Inflammatory macrophage treated with lipopolysaccharide for 4 hours (primary cell): Measurements from ENCODE around the gene SVBP.

Source experiments
- DNase-seq: peaks from one replicate; pipeline ENCODE4 v3.0.0-alpha.2; 2020

The SVBP gene

GRCh38 chr1:42797979-42798378 is 19.2 kb downstream of the SVBP start:
- no peak for DNase-seq

GRCh38 chr1:42797414-42797813 is 19.8 kb downstream of the SVBP start:
- DNase-seq, result no peak

GRCh38 chr1:42793824-42794223 is 23.4 kb downstream of the SVBP start:
- DNase-seq, result no peak

GRCh38 chr1:42788021-42788420 is 29.2 kb downstream of the SVBP start:
- no peak for DNase-seq

GRCh38 chr1:42786097-42786496 is 31.1 kb downstream of the SVBP start:
- DNase-seq, result no peak

- no peak for DNase-seq
These were observed 32.1 kb downstream of the SVBP start, which contains the start of gene TMEM269 for GRCh38 chr1:42784946-42785693. Gene TMEM269, plus strand, starts transcription at chr1:42784991. Its CDS starts 4,903 bp downstream, at chr1:42789894.

GRCh38 chr1:42784547-42784945 is 32.7 kb downstream of the SVBP start:
- no peak for DNase-seq

- no peak for DNase-seq
These were observed 34.1 kb downstream of the SVBP start for GRCh38 chr1:42783092-42783491.

- no peak for DNase-seq
These were observed 37.0 kb downstream of the SVBP start for GRCh38 chr1:42780176-42780575.

GRCh38 chr1:42779725-42780124 is 37.5 kb downstream of the SVBP start:
- no peak for DNase-seq

- peak; percentile 43 for DNase-seq
These were observed 39.3 kb downstream of the SVBP start for GRCh38 chr1:42777852-42778251.

- no peak for DNase-seq
These were observed 40.7 kb downstream of the SVBP start for GRCh38 chr1:42776502-42776901.

GRCh38 chr1:42774928-42775526 is 42.2 kb downstream of the SVBP start:
- DNase-seq, result peak; percentile 58

GRCh38 chr1:42773420-42773819 is 43.8 kb downstream of the SVBP start:
- no peak for DNase-seq

- DNase-seq, result no peak
These were observed 47.4 kb downstream of the SVBP start for GRCh38 chr1:42769811-42770210.

- no peak for DNase-seq
These were observed 49.0 kb downstream of the SVBP start for GRCh38 chr1:42768172-42768571.

GRCh38 chr1:42767510-42768000 is 49.6 kb downstream of the SVBP start:
- peak; percentile 4 for DNase-seq

GRCh38 chr1:42766741-42767509 is 50.3 kb downstream of the SVBP start, which contains the start of the genes C1orf50 and P3H1:
Gene C1orf50, plus strand, starts transcription at chr1:42767249. Its CDS starts 63 bp downstream, at chr1:42767312.
Gene P3H1, minus strand, starts transcription at chr1:42767028. Its CDS starts 57 bp downstream, at chr1:42766971.
- peak; percentile 100 for DNase-seq

GRCh38 chr1:42765832-42766740 is 51.1 kb downstream of the SVBP start:
- peak; percentile 39 for DNase-seq

- DNase-seq, result no peak
These were observed 51.9 kb downstream of the SVBP start for GRCh38 chr1:42765269-42765668.

- no peak for DNase-seq
These were observed 54.9 kb downstream of the SVBP start for GRCh38 chr1:42762269-42762668.

GRCh38 chr1:42761567-42761966 is 55.6 kb downstream of the SVBP start:
- DNase-seq, result no peak
